HG02973 (cell line): ENCODE data around the gene RASAL1.

Source experiments
- ATAC-seq: cut with Tn5 transposase; IDR thresholded peaks from one replicate; pipeline ENCODE4 v1.9.1; 2021; ENCODE audit warnings: moderate library complexity; ENCODE audit not compliant: unreplicated experiment

The RASAL1 gene

GRCh38 chr12:113099364-113099763 lies 36.2 kb downstream of the RASAL1 start:
- no peak for ATAC-seq

GRCh38 chr12:113098441-113099028 lies 37.0 kb downstream of the RASAL1 start:
- no peak for ATAC-seq

GRCh38 chr12:113097716-113098440 lies 37.7 kb downstream of the RASAL1 start:
- no peak for ATAC-seq

GRCh38 chr12:113096675-113097461 lies 38.7 kb downstream of the RASAL1 start:
- ATAC-seq, result no peak

- ATAC-seq, result no peak
Measured at GRCh38 chr12:113095405-113095804, 40.2 kb downstream of the RASAL1 start.

- no peak for ATAC-seq
Measured at GRCh38 chr12:113094738-113095137, 40.8 kb downstream of the RASAL1 start.

GRCh38 chr12:113093409-113094101 lies 42.0 kb downstream of the RASAL1 start:
- no peak for ATAC-seq

- no peak for ATAC-seq
Measured at GRCh38 chr12:113092607-113093408, 42.8 kb downstream of the RASAL1 start.

- ATAC-seq, result no peak
Measured at GRCh38 chr12:113091506-113091905, 44.1 kb downstream of the RASAL1 start.

GRCh38 chr12:113090740-113091139 lies 44.8 kb downstream of the RASAL1 start:
- no peak for ATAC-seq

- no peak for ATAC-seq
Measured at GRCh38 chr12:113089839-113090238, 45.7 kb downstream of the RASAL1 start.

GRCh38 chr12:113088971-113089756 lies 46.4 kb downstream of the RASAL1 start:
- ATAC-seq, result no peak

- ATAC-seq, result no peak
Measured at GRCh38 chr12:113088037-113088436, 47.5 kb downstream of the RASAL1 start.

GRCh38 chr12:113087193-113087592 lies 48.4 kb downstream of the RASAL1 start:
- ATAC-seq, result no peak

- no peak for ATAC-seq
Measured at GRCh38 chr12:113086249-113087164, 49.1 kb downstream of the RASAL1 start.

- ATAC-seq, result no peak
Measured at GRCh38 chr12:113083863-113084435, 51.6 kb downstream of the RASAL1 start.

- ATAC-seq, result peak; percentile 80
Measured at GRCh38 chr12:113082486-113083148, 52.9 kb downstream of the RASAL1 start.

- no peak for ATAC-seq
Measured at GRCh38 chr12:113081873-113082272, 53.7 kb downstream of the RASAL1 start.
